Activated CD4-positive, alpha-beta T cell treated with anti-CD3 and anti-CD28 coated beads, Interleukin-2, amount 50 U/mL, for 1 hour (primary cell): ENCODE data around the gene TMX1.

Experiments used
- DNase-seq: peaks from one replicate; pipeline ENCODE4 v3.0.0-alpha.2; 2020

Gene TMX1

DNA sequence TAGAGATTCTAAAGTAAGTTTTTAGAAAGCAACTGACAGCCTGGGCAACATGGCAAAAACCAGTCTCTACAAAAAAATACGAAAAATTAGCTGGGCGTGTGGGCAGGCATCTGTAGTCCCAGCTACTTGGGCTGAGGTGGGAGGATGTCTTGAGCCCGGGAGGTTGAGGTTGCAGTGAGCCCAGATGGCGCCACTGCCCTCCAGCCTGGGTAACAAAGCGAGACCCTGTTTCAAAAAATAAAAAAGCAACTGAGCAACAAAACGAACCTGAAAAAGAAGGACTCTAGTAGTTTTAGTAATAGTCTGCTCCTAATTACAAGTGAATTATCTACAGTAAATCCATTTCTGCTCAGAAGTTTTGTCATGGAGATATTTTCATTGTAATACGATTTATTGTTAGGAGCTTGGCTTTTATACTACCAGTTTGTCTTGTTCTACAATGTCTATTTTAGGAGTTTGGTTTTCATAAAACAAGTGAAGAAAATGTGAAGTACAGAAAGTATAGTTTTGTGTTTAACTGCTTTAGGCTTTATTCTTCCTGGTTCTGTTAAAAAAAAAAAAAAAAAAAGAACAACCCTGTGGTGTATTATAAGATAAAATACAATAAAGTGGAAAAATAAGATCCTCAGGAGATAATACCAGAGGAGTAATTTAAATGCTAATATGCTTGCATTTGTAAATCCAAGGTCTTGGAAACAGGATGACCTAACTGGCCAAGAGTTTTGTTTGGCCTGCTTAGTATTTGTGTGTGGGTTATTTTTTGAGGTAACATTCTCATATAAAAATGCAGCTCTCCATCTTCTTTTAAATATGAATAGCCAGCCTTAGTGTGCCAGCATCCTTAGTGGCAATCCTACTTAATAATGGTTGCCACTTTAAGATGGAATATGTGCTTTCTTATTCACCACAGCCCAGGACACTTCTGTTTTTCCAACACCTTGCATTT, 2.8 kb downstream of the TMX1 start:
- no peak for DNase-seq

DNA sequence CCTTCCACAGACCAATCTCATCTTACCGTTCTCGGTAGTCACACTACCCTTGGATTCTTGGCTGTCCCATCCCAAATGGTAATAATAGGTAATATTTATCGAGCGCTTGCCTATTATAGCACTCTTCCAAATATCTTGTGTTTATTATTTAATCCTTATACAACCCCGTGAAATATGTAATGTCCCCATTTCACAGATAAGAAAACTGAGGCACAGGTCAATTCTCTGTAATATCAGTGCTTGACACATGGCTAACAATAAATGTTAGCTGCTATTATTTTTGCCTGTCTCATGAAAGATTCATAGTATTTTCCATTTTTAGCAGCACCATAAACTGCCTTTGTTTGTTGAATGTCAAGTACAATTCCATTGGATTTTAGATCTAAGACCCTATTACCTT, 4.5 kb downstream of the TMX1 start:
- DNase-seq = no peak

DNA sequence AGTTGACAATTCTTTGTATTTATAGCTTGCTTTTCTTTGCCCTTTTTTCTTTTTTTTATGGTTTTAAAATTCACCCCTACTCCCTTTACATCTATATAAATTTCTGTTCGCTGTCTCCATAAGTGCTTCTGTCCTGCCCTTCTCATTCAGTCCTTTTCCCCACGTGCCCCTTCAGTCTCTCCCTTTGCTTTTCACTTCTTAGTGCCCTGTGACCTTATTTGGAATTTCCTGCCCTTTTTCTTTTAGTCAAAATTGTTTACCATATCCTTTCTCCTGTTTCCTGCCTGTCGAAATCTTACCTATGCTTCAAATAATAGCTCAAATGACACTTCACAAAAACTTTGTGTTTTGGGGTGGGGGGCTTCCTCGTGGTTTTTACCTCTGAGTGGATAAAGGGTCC, 6.0 kb downstream of the TMX1 start:
- DNase-seq = no peak

DNA sequence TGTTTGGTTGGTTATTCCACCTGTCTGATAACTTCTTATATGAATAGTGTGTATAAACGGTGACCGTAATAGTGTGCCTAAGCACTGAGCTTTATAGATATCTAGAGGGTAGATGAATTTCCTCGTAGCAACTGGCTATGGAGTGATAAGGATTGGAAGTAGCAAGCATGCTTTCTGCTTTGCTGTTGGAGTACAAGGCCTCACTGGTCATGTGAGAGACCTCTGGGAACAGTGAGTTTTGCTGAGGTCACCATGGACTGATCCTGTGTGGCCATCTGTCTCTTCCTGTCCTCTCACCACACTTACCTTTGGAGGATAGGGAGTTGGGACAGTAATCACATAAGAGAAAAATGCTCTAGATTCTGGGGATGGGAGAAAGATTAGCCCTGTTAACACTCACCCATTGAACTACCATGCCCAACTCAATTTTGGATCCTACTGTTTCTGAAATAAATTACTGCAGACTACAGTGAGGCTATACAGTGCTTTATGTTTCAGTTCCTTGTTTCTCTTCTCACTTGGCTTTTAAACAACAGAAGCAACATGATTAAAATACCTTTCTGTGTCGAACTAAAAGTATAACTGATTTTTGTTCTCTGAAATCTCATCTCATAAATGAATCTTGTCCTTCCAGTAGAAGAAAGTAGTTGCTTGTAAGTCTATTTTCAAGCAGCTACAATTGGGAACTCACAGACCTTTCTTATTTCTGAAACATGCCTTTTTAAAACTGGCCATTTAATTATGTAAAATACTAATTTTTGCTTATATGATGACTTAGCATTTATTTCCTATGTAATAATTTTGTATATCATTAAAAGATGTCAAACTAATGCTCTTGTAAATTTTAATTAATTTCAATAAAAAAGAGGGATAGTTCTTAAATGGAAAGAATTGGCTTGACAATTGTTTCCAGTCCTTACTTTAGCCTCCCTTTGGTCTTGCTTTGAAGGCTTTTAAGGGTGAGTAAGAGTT, 8.3 kb downstream of the TMX1 start:
- no peak for DNase-seq

GRCh38 chr14:51251486-51251885, 11.4 kb downstream of the TMX1 start:
- no peak for DNase-seq

- DNase-seq = no peak
These were observed 13.8 kb downstream of the TMX1 start for GRCh38 chr14:51253880-51254279.

- no peak for DNase-seq
These were observed 18.2 kb downstream of the TMX1 start for GRCh38 chr14:51258280-51258679.

- DNase-seq = no peak
These were observed 18.7 kb downstream of the TMX1 start for GRCh38 chr14:51258788-51259187.

GRCh38 chr14:51260225-51260624, 20.2 kb downstream of the TMX1 start:
- no peak for DNase-seq

GRCh38 chr14:51261151-51261550, 21.1 kb downstream of the TMX1 start:
- DNase-seq = no peak

DNA sequence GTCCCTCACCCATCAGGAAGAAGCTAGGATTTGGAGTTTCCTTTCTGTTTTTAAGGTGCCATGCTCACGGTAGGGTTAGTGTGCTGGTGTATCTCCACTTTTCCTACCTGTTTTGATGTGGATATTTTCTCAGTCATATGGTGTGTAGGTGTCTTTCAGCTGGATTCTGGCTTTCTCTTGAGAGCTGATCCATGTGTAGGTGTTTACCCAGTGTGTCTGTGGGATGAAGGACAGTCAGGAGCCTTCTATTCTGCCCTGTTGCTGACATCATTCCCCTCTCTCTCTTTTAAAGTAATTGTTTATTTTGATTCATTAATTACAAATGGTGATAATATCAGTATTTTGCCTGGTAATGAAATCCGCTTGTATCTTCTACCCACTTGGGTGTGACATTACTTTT, 22.8 kb downstream of the TMX1 start:
- no peak for DNase-seq

DNA sequence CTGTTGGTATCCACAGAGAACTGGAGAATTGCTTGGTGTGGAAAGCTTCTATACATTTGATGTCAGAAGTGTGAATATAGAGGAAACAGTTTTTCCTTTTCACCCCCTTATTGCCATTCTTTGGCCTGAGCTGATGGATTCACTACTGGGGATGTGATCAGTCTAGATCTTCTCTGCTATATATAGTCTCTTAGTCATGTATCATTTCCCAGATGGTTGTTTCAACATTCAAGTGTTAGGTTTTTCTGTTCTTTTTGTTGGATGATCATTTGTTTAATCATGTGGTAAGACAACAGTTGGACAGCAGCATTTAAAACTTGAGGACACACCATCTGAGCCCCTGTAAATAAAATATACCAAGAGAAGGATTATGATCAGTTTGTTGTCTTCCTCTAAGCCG, 29.6 kb downstream of the TMX1 start:
- DNase-seq = no peak

- no peak for DNase-seq
These were observed 36.6 kb downstream of the TMX1 start for GRCh38 chr14:51276605-51277004.

DNA sequence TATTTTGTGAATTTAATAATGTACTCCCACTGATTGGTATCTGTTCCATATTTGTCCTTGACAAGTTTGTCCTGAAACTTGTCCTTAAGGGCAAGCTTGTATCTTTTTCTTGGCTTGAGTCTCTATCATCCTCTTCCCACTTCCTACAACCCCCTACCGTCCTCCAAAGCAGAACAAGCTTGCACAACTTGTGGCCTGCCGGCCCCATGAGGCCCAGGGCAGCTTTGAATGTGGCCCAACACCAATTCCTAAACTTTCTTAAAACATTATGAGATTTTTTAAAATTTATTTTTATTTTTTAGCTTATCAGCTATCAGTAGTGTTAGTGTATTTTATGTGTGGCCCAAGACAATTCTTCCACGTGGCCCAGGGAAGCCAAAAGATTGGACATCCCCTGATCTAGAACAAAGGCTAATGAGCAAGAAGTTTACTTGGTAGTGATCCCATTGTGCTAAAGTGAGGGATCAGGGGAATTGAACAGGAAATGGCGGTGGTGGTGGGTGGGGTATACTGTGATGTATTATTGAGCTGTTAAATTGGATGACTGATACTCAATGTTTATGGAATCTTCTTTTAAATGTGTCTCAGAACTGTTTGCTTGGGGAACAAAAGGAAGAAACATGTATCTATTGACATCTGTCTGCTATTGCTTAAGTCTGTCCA, 37.8 kb downstream of the TMX1 start:
- DNase-seq = no peak

- no peak for DNase-seq
These were observed 42.5 kb downstream of the TMX1 start for GRCh38 chr14:51282517-51282916.

DNA sequence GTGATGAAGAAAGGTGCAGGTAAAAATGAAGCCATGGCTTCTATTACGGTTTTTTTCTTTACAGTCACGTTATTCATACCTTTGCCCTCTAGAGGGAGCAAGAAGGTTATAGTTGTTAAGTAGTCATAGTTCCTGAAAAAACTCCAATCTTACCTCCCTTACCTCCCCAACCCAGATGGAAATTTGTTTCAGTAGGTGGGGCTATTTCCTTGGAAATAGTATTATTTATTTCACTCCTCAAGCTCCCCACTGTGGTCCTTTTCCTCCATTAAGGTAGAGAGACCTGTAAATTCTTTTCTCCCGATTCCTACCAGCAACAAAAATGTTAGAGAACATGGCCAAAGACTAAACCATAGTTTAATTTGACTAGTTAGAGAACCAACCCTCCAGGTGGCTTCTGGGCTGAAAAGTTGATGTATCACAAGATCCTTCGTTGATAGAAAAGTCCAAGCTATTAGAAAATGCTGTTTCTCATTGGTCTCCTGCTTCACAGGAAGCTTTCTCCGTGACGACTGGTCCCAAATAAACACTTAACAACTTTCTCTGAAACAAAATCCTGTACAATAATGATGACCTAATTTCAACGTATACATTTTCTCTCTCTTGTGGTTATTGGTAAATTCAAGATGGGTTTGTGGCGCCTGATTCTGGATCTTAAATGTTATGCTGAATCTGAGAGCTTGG, 43.5 kb downstream of the TMX1 start:
- no peak for DNase-seq

GRCh38 chr14:51284241-51284640, 44.2 kb downstream of the TMX1 start:
- no peak for DNase-seq

GRCh38 chr14:51285120-51285519, 45.1 kb downstream of the TMX1 start:
- DNase-seq = no peak

DNA sequence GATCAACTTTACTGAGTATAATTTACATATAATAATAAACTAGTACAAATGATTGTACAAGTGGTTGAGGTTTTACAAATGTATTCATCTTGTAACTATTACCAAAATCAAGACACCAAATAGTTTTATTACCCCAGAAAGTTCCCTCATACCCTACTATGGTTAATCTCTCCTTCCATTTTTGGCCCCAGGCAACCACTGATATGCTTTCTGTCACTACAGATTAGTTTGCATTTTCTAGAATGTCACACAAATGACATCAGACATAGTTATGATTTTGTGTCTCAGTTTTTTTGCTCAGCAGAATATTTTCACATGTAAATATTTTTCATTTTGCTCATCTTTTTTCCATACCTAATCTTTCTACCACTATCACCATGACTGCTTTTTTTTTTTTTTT, 49.1 kb downstream of the TMX1 start:
- DNase-seq = no peak

GRCh38 chr14:51290132-51290531, 50.1 kb downstream of the TMX1 start:
- DNase-seq = no peak

GRCh38 chr14:51291016-51291415, 51.0 kb downstream of the TMX1 start:
- DNase-seq = no peak

- no peak for DNase-seq
These were observed 53.3 kb downstream of the TMX1 start for GRCh38 chr14:51293149-51293911.
